ENCODE measurements around the gene KCNAB2. TPM values are rescaled to one million over a fixed set of nuclear protein-coding genes. Genes with fewer than 3 reads are reported as not detected.

KCNAB2 gene
- total RNA-seq, 1 experiment from 2014 or later, result 28.5 TPM

DNA sequence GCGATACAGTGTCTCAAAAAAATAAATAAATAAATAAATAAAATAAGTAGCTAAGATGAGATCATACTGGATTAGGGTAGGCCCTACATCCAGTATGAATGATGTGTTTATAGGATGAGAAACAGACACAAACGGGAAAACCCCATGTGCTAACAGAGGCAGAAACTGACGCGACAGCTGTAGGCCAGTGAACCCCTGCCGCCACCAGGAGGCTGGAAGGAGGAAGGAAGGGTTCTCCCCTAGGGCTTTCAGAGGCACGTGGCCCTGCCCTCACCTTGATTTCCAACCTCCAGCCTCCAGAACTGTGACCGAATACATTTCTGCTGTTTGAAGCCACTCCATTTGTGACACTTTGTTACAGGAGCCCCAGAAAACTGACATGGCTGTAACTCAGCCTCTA lies 95.9 kb downstream of the KCNAB2 start:
- BruUV-seq (replicated peaks), result no TSS peak
- intact Hi-C loops (cut with micrococcal nuclease), result no loop called here
- Histone ChIP-seq H3K4me3 (ENCODE audit: low read length) (no peak overlapping the region), H3K9ac (ENCODE audit: low read length) (no peak overlapping the region), H4K20me1 (ENCODE audit: low read length) (no peaks in the 10 kb centered on the region), H3K4me1 (ENCODE audit: insufficient read depth, low read length) (peaks cover 22% of the 10 kb centered on the region), H3K9me2 (replicated peaks; ENCODE audit: low read length) (no peaks in the 10 kb centered on the region), H3K36me3 (ENCODE audit: low read depth, low read length) (no peaks in the 10 kb centered on the region), H2AFZ (ENCODE audit: low read length) (no peak overlapping the region), H3F3A (ENCODE audit: low read length, unreplicated experiment) (no peaks in the 10 kb centered on the region), H3K27me3 (ENCODE audit: low read length) (no peaks in the 10 kb centered on the region), H3K9me3 (ENCODE audit: low read length) (no peaks in the 10 kb centered on the region), H3K4me2 (ENCODE audit: low read length) (no peak overlapping the region), H3K27ac (ENCODE audit: low read length) (no peak overlapping the region), H3K79me2 (ENCODE audit: low read length) (no peaks in the 10 kb centered on the region)
- no peak for TF ChIP-seq EZH2 (IDR thresholded peaks at IDR 0.05; ENCODE audit: low read length, unreplicated experiment)
- TF ChIP-seq CTCF (conservative IDR thresholded peaks at IDR 0.05; ENCODE audit: low read depth, low read length), result peak; percentile 43
- no peak for TF ChIP-seq EZH2phosphoT487 (IDR thresholded peaks at IDR 0.05; ENCODE audit: borderline replicate concordance, low read length)
- peak; percentile 18 for DNase-seq
- CTCF ChIA-PET, result interaction anchor here (0.7 kb wide), 1 partner anchor 101 kb away, joined by 3 read pairs; no protein-coding TSS in a partner anchor
- peak; percentile 27 for ATAC-seq
- POLR2A ChIA-PET (ENCODE audit: unreplicated experiment), result interaction anchor here (0.7 kb wide), 1 partner anchor 65 kb away, joined by 3 read pairs; no protein-coding TSS in a partner anchor

DNA sequence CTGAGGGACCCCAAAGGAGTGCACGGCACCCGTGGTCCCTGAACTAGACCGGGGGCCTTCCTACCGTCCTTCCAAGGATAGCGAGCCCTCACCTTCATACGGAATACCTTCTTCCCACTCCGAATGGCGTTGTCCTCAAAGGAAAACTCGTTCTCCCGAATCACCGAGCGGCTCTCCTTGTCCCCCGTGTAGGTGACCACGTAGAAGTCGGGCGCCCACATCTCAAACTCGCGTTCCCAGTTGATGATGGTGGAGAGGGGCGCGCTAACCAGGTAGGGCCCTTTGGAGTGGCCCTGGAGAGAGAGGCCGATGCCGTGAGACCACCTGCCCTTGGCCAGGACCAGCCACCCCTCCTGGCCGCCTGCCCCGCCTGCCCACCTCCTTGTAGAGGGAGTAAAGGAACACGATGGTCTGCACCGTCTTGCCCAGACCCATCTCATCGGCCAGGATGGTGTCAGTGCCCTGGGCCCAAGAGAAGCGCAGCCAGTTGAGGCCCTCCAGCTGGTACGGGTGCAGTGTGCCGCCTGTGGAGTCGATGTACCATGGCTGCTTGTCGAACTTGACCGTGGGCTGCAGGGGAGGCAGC lies 96.4 kb downstream of the KCNAB2 start:
- Histone ChIP-seq H3K79me2 (ENCODE audit: low read length) (no peaks in the 10 kb centered on the region), H3K36me3 (ENCODE audit: low read depth, low read length) (no peaks in the 10 kb centered on the region), H3F3A (ENCODE audit: low read length, unreplicated experiment) (no peaks in the 10 kb centered on the region), H3K9ac (ENCODE audit: low read length) (no peak overlapping the region), H2AFZ (ENCODE audit: low read length) (no peak overlapping the region), H3K9me3 (ENCODE audit: low read length) (no peaks in the 10 kb centered on the region), H3K9me2 (replicated peaks; ENCODE audit: low read length) (no peaks in the 10 kb centered on the region), H3K27me3 (ENCODE audit: low read length) (no peaks in the 10 kb centered on the region), H4K20me1 (ENCODE audit: low read length) (no peaks in the 10 kb centered on the region), H3K27ac (ENCODE audit: low read length) (no peak overlapping the region), H3K4me3 (ENCODE audit: low read length) (no peak overlapping the region), H3K4me1 (ENCODE audit: insufficient read depth, low read length) (peaks cover 22% of the 10 kb centered on the region), H3K4me2 (ENCODE audit: low read length) (no peak overlapping the region)
- no peak for TF ChIP-seq EZH2 (IDR thresholded peaks at IDR 0.05; ENCODE audit: low read length, unreplicated experiment)
- TF ChIP-seq EZH2phosphoT487 (IDR thresholded peaks at IDR 0.05; ENCODE audit: borderline replicate concordance, low read length), result no peak
- TF ChIP-seq CTCF (conservative IDR thresholded peaks at IDR 0.05; ENCODE audit: low read depth, low read length), result no peak
- POLR2A ChIA-PET (ENCODE audit: unreplicated experiment), result interaction anchor here (0.7 kb wide), 1 partner anchor 64 kb away, joined by 3 read pairs; no protein-coding TSS in a partner anchor
- ATAC-seq (no peak), DNase-seq (no peak)
- BruUV-seq (replicated peaks), result no TSS peak
- CTCF ChIA-PET, result no interaction called here
- intact Hi-C loops (cut with micrococcal nuclease), result no loop called here

GRCh38 chr1:6142734-6143133 lies 97.0 kb downstream of the KCNAB2 start:
- ChIA-PET POLR2A (ENCODE audit: unreplicated experiment) (no interaction called here), CTCF (no interaction called here)
- no peaks in the 10 kb centered on the region for H3K9me2 ChIP-seq (replicated peaks; ENCODE audit: low read length)
- H3K4me3 ChIP-seq (ENCODE audit: low read length), result no peak overlapping the region
- ATAC-seq, result no peak
- H3K27me3 ChIP-seq (ENCODE audit: low read length), result no peaks in the 10 kb centered on the region
- H3K9ac ChIP-seq (ENCODE audit: low read length), result no peak overlapping the region
- no peaks in the 10 kb centered on the region for H3K36me3 ChIP-seq (ENCODE audit: low read depth, low read length)
- no peaks in the 10 kb centered on the region for H3K79me2 ChIP-seq (ENCODE audit: low read length)
- DNase-seq, result no peak
- BruUV-seq (replicated peaks), result no TSS peak
- H2AFZ ChIP-seq (ENCODE audit: low read length), result no peak overlapping the region
- intact Hi-C loops (cut with micrococcal nuclease), result no loop called here
- no peaks in the 10 kb centered on the region for H3K9me3 ChIP-seq (ENCODE audit: low read length)
- H3K27ac ChIP-seq (ENCODE audit: low read length), result no peak overlapping the region
- no peaks in the 10 kb centered on the region for H4K20me1 ChIP-seq (ENCODE audit: low read length)
- H3F3A ChIP-seq (ENCODE audit: low read length, unreplicated experiment), result no peaks in the 10 kb centered on the region
- peaks cover 22% of the 10 kb centered on the region for H3K4me1 ChIP-seq (ENCODE audit: insufficient read depth, low read length)
- no peak for TF ChIP-seq EZH2phosphoT487 (IDR thresholded peaks at IDR 0.05; ENCODE audit: borderline replicate concordance, low read length)
- TF ChIP-seq EZH2 (IDR thresholded peaks at IDR 0.05; ENCODE audit: low read length, unreplicated experiment), result no peak
- no peak for TF ChIP-seq CTCF (conservative IDR thresholded peaks at IDR 0.05; ENCODE audit: low read depth, low read length)
- H3K4me2 ChIP-seq (ENCODE audit: low read length), result no peak overlapping the region
